MCF 10A (cell line): ENCODE data around the gene GPHN. TPM values are rescaled to one million over a fixed set of nuclear protein-coding genes. Genes with fewer than 3 reads are reported as not detected.

ENCODE experiments used
- BruUV-seq: library from RNA; stranded (reverse); fragments of 400-500 nt; replicated peaks from 2 replicates; lab custom pipeline; 2021; lab: Mats Ljungman, UMichigan
- CTCF ChIA-PET: fragments of 300-600 bp; sonication (Branson Sonifier 250); formaldehyde crosslinking; extraction: SDS; loops from one replicate; lab custom pipeline; 2021; ENCODE audit warnings: antibody characterized with exemption, inconsistent platforms; lab: Yijun Ruan, JAX
- POLR2A ChIA-PET: fragments of 300-600, 350-650 bp; sonication (Branson Sonifier 250); formaldehyde crosslinking; extraction: SDS; loops from one replicate; lab custom pipeline; 2020; ENCODE audit warnings: antibody characterized with exemption, inconsistent platforms; lab: Yijun Ruan, JAX
- DNase-seq: peaks from one replicate; pipeline ENCODE4 v3.0.0-alpha.2; 2018; ENCODE audit not compliant: unreplicated experiment
- H3K27ac Mint-ChIP-seq: one replicate; pipeline ENCODE4 v1.8.0; 2022; ENCODE audit warnings: mild to moderate bottlenecking, low read depth, mixed read lengths; ENCODE audit not compliant: unreplicated experiment
- H3K27me3 Mint-ChIP-seq: one replicate; pipeline ENCODE4 v1.8.0; 2022; ENCODE audit warnings: mixed read lengths; ENCODE audit not compliant: insufficient read depth, unreplicated experiment
- H3K36me3 Mint-ChIP-seq: one replicate; pipeline ENCODE4 v1.8.0; 2022; ENCODE audit warnings: mild to moderate bottlenecking, moderate library complexity, mixed read lengths; ENCODE audit not compliant: insufficient read depth, unreplicated experiment
- H3K4me1 Mint-ChIP-seq: one replicate; pipeline ENCODE4 v1.8.0; 2022; ENCODE audit warnings: mixed read lengths; ENCODE audit not compliant: insufficient read depth, unreplicated experiment
- H3K4me3 Mint-ChIP-seq: one replicate; pipeline ENCODE4 v1.8.0; 2022; ENCODE audit warnings: mild to moderate bottlenecking, moderate library complexity, mixed read lengths; ENCODE audit not compliant: unreplicated experiment
- H3K9me3 Mint-ChIP-seq: one replicate; pipeline ENCODE4 v1.8.0; 2022; ENCODE audit warnings: mixed read lengths; ENCODE audit not compliant: unreplicated experiment
- intact Hi-C: fragments of 100-400 bp; cut with micrococcal nuclease; formaldehyde crosslinking; loops from 2 replicates; pipeline ENCODE4 v1.14.1; 2022
- total RNA-seq: library from RNA; stranded (reverse); gene quantifications from 2 replicates; pipeline ENCODE4 v1.2.3, GENCODE V29; 2022
- TF ChIP-seq, protein P1 (sequence below): fragments of 200-600 bp; IDR thresholded peaks from one replicate; pipeline ENCODE4 v1.8.0; 2022; ENCODE audit warnings: antibody characterized with exemption, mild to moderate bottlenecking; ENCODE audit not compliant: unreplicated experiment

GPHN gene
- total RNA-seq, 1 experiment from 2014 or later, result 26.8 TPM

GRCh38 chr14:66606826-66607225 is 98.9 kb downstream of the GPHN start:
- no TSS peak for BruUV-seq
- TF ChIP-seq, protein P1, sequence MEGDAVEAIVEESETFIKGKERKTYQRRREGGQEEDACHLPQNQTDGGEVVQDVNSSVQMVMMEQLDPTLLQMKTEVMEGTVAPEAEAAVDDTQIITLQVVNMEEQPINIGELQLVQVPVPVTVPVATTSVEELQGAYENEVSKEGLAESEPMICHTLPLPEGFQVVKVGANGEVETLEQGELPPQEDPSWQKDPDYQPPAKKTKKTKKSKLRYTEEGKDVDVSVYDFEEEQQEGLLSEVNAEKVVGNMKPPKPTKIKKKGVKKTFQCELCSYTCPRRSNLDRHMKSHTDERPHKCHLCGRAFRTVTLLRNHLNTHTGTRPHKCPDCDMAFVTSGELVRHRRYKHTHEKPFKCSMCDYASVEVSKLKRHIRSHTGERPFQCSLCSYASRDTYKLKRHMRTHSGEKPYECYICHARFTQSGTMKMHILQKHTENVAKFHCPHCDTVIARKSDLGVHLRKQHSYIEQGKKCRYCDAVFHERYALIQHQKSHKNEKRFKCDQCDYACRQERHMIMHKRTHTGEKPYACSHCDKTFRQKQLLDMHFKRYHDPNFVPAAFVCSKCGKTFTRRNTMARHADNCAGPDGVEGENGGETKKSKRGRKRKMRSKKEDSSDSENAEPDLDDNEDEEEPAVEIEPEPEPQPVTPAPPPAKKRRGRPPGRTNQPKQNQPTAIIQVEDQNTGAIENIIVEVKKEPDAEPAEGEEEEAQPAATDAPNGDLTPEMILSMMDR, result no peak
- peaks cover 6% of the 10 kb centered on the region for H3K4me1 Mint-ChIP-seq
- ChIA-PET CTCF (no interaction called here), POLR2A (no interaction called here)
- H3K27me3 Mint-ChIP-seq, result no peaks in the 10 kb centered on the region
- intact Hi-C loops, result no loop called here
- H3K9me3 Mint-ChIP-seq, result no peaks in the 10 kb centered on the region
- H3K27ac Mint-ChIP-seq, result no peak overlapping the region
- H3K4me3 Mint-ChIP-seq, result no peak overlapping the region
- no peaks in the 10 kb centered on the region for H3K36me3 Mint-ChIP-seq
- DNase-seq, result no peak

GRCh38 chr14:66610154-66610563 is 102.2 kb downstream of the GPHN start:
- BruUV-seq, result no TSS peak
- ChIA-PET CTCF (interaction anchor here (1.3 kb wide), 1 partner anchor 251 kb away, joined by 3 read pairs; no protein-coding TSS in a partner anchor), POLR2A (interaction anchor here (0.9 to 1.5 kb wide), 2 partner anchors 13 to 102 kb away, joined by 3 to 5 read pairs; partner anchors contain the start of gene GPHN)
- H3K27ac Mint-ChIP-seq, result no peak overlapping the region
- no peaks in the 10 kb centered on the region for H3K9me3 Mint-ChIP-seq
- intact Hi-C loops, result no loop called here
- DNase-seq, result peak; percentile 55
- TF ChIP-seq, protein P1, result peak; percentile 35
- peaks cover 6% of the 10 kb centered on the region for H3K4me1 Mint-ChIP-seq
- H3K4me3 Mint-ChIP-seq, result no peak overlapping the region
- no peaks in the 10 kb centered on the region for H3K27me3 Mint-ChIP-seq
- H3K36me3 Mint-ChIP-seq, result no peaks in the 10 kb centered on the region

- no peak overlapping the region for H3K4me3 Mint-ChIP-seq
- ChIA-PET POLR2A (interaction anchor here (0.7 kb wide), 1 partner anchor 14 kb away, joined by 3 read pairs; no protein-coding TSS in a partner anchor), CTCF (interaction anchor here (1.9 kb wide), 1 partner anchor 11 kb away, joined by 9 read pairs; no protein-coding TSS in a partner anchor)
- no peak overlapping the region for H3K27ac Mint-ChIP-seq
- H3K27me3 Mint-ChIP-seq, result no peaks in the 10 kb centered on the region
- DNase-seq, result no peak
- no peaks in the 10 kb centered on the region for H3K9me3 Mint-ChIP-seq
- H3K4me1 Mint-ChIP-seq, result peaks cover 6% of the 10 kb centered on the region
- no peaks in the 10 kb centered on the region for H3K36me3 Mint-ChIP-seq
- no TSS peak for BruUV-seq
- TF ChIP-seq, protein P1, result no peak
- intact Hi-C loops, result no loop called here
Observed at GRCh38 chr14:66613344-66613743, 105.4 kb downstream of the GPHN start.

GRCh38 chr14:66619952-66620351 is 112.0 kb downstream of the GPHN start:
- no peak overlapping the region for H3K4me3 Mint-ChIP-seq
- intact Hi-C loops, result loop anchor here (5.0 to 10.0 kb wide), 2 partner anchors 125 to 667 kb away; no protein-coding TSS in a partner anchor

More at GRCh38 chr14:66619952-66620351, 112.0 kb downstream of the GPHN start:
- ChIA-PET POLR2A (no interaction called here), CTCF (interaction anchor here (1.0 kb wide), 1 partner anchor 261 kb away, joined by 3 read pairs; no protein-coding TSS in a partner anchor)
- Mint-ChIP-seq H3K27me3 (no peaks in the 10 kb centered on the region), H3K4me1 (peaks cover 3% of the 10 kb centered on the region), H3K36me3 (no peaks in the 10 kb centered on the region), H3K27ac (no peak overlapping the region), H3K9me3 (no peaks in the 10 kb centered on the region)
- no TSS peak for BruUV-seq
- TF ChIP-seq, protein P1, result no peak
- no peak for DNase-seq
